Stomach (tissue), 4 donors: ENCODE measurements around the gene TGIF1.
"Not testable (repeated sequence)": the region's sequence is repeated elsewhere in the genome, so short reads cannot be mapped to it uniquely, and the experiment has no call there.

Experiments
- POLR2A ChIP-seq, 4 donors: fragments of 450-650 bp; IDR thresholded peaks; one replicate each; pipeline ENCODE4 v1.6.1; 2016; ENCODE audit warnings: antibody characterized with exemption in 4 of 4, control low read depth in 2 of 4, mild to moderate bottlenecking in 1 of 4, moderate library complexity in 1 of 4
- POLR2AphosphoS5 ChIP-seq, 3 donors: sonication (generic); formaldehyde crosslinking; IDR thresholded peaks; one replicate each; pipeline ENCODE4 v1.6.1; 2016; ENCODE audit warnings: antibody characterized with exemption in 3 of 3
- TF ChIP-seq, protein P1 (sequence below), 7 experiments: fragments of 450-650 bp in 4 of 7; fragments of 200-600 bp in 3 of 7; sonication (generic) in 3 of 7; IDR thresholded peaks; one replicate each; pipeline ENCODE4 v1.5.1; 2016 to 2019; ENCODE audit warnings: antibody characterized with exemption in 7 of 7, control low read depth in 2 of 7, mild to moderate bottlenecking in 1 of 7

DNA sequence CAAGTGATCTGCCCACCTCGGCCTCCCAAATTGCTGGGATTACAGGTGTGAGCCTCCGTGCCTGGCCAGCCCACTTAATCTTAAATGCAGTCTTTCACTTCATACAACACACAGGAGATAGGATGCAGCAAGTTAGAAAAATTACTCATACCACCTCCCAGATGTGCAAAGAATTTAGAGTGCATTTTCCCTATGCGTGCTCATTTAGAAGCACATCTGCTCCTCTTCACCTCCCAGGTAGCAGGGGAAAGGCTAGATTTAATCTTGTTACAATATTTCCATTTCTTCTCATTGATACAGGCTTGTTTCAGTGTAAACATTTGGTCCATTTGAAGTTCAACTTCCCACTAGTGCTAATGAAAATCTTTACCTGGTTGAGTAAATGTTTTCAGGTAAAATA lies 39.1 kb upstream of the TGIF1 start:
- TF ChIP-seq POLR2A, POLR2AphosphoS5 (IDR thresholded peaks at IDR 0.05): not testable (repeated sequence)
- TF ChIP-seq, protein P1, sequence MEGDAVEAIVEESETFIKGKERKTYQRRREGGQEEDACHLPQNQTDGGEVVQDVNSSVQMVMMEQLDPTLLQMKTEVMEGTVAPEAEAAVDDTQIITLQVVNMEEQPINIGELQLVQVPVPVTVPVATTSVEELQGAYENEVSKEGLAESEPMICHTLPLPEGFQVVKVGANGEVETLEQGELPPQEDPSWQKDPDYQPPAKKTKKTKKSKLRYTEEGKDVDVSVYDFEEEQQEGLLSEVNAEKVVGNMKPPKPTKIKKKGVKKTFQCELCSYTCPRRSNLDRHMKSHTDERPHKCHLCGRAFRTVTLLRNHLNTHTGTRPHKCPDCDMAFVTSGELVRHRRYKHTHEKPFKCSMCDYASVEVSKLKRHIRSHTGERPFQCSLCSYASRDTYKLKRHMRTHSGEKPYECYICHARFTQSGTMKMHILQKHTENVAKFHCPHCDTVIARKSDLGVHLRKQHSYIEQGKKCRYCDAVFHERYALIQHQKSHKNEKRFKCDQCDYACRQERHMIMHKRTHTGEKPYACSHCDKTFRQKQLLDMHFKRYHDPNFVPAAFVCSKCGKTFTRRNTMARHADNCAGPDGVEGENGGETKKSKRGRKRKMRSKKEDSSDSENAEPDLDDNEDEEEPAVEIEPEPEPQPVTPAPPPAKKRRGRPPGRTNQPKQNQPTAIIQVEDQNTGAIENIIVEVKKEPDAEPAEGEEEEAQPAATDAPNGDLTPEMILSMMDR (IDR thresholded peaks at IDR 0.05) = not testable (repeated sequence)
